Measurements from ENCODE around the gene APBB2. TPM values are rescaled to one million over a fixed set of nuclear protein-coding genes. Genes with fewer than 3 reads are reported as not detected.

The APBB2 gene
- total and polyA plus RNA-seq, 2 of the 8 experiments (the other 6 are each of a cell fraction or from before 2014, with no cell fraction given) = 58.7 to 59.4 TPM

- TF ChIP-seq SIRT6 (IDR thresholded peaks at IDR 0.05; ENCODE audit: low read length) (no peak), SUZ12 (IDR thresholded peaks at IDR 0.05; ENCODE audit: low read length) (no peak), MAX (IDR thresholded peaks at IDR 0.05) (peak; percentile 41; the same call in 1 of the 2 replicates), TEAD4 (IDR thresholded peaks at IDR 0.05; ENCODE audit: low read depth, low read length) (0 out of 2 replicates have a peak, but pooled peaks have one; percentile 40), JUND (IDR thresholded peaks at IDR 0.05; ENCODE audit: low read length) (no peak), RFX5 (IDR thresholded peaks at IDR 0.05; ENCODE audit: borderline replicate concordance, low read depth, low read length) (peak; percentile 19; the same call in 1 of the 2 replicates), TBP (IDR thresholded peaks at IDR 0.05; ENCODE audit: low read depth, low read length) (peak; percentile 76; the same call in 1 of the 2 replicates), SP2 (IDR thresholded peaks at IDR 0.05; ENCODE audit: low read length) (no peak), EZH2 (IDR thresholded peaks at IDR 0.05; ENCODE audit: low read depth, low read length, severe bottlenecking) (no peak), ZNF274 (IDR thresholded peaks at IDR 0.05; ENCODE audit: borderline replicate concordance, extremely low read depth, low read length) (no peak), E2F6 (IDR thresholded peaks at IDR 0.05) (0 out of 2 replicates have a peak, but pooled peaks have one; percentile 2), CREB1 (IDR thresholded peaks at IDR 0.05) (peak; percentile 79), PHF8 (conservative IDR thresholded peaks at IDR 0.05; ENCODE audit: low read depth, low read length) (peak; percentile 65; the same call in 1 of the 2 replicates), EGR1 (IDR thresholded peaks at IDR 0.05; ENCODE audit: borderline replicate concordance, low read depth, low read length) (peak; percentile 64; the same call in 1 of the 2 replicates), POLR2A (IDR thresholded peaks at IDR 0.05; ENCODE audit: control extremely low read depth in 1 of 2, low read depth in 2 of 2, low read length in 2 of 2) (peak in 1 of 2 experiments; percentile 83; a peak in 2 of 3 replicates), ASH2L (IDR thresholded peaks at IDR 0.05; ENCODE audit: low read length) (peak; percentile 80), YY1 (IDR thresholded peaks at IDR 0.05; ENCODE audit: low read depth, low read length) (0 out of 2 replicates have a peak, but pooled peaks have one; percentile 14), POU5F1 (IDR thresholded peaks at IDR 0.05; ENCODE audit: low read depth, low read length) (no peak), BRCA1 (IDR thresholded peaks at IDR 0.05; ENCODE audit: low read depth, low read length) (0 out of 2 replicates have a peak, but pooled peaks have one; percentile 14), CBX8 (IDR thresholded peaks at IDR 0.05; ENCODE audit: borderline replicate concordance, low read depth, low read length) (no peak)
- TF ChIP-seq, protein P1, sequence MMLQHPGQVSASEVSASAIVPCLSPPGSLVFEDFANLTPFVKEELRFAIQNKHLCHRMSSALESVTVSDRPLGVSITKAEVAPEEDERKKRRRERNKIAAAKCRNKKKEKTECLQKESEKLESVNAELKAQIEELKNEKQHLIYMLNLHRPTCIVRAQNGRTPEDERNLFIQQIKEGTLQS (IDR thresholded peaks at IDR 0.05; ENCODE audit: insufficient read depth, low read depth, low read length) = no peak
- TF ChIP-seq, protein P2, sequence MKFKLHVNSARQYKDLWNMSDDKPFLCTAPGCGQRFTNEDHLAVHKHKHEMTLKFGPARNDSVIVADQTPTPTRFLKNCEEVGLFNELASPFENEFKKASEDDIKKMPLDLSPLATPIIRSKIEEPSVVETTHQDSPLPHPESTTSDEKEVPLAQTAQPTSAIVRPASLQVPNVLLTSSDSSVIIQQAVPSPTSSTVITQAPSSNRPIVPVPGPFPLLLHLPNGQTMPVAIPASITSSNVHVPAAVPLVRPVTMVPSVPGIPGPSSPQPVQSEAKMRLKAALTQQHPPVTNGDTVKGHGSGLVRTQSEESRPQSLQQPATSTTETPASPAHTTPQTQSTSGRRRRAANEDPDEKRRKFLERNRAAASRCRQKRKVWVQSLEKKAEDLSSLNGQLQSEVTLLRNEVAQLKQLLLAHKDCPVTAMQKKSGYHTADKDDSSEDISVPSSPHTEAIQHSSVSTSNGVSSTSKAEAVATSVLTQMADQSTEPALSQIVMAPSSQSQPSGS (IDR thresholded peaks at IDR 0.05; ENCODE audit: low read length) = no peak
Measured at GRCh38 chr4:41214136-41214824, at the start of gene APBB2 (continued).

Measured in H1 (cell line).